Measurements from ENCODE around the gene LIN37.

The LIN37 gene

GRCh38 chr19:35733180-35734125 lies 14.9 kb upstream of the LIN37 start:
- TF ChIP-seq FOXM1 (IDR thresholded peaks at IDR 0.05; ENCODE audit: borderline replicate concordance, low read depth): no peak
- no peak for TF ChIP-seq REST (IDR thresholded peaks at IDR 0.05; ENCODE audit: low read depth)
- TF ChIP-seq MAX (IDR thresholded peaks at IDR 0.05): no peak
- TF ChIP-seq TEAD4 (IDR thresholded peaks at IDR 0.05): no peak
- no peak for TF ChIP-seq TAF1 (IDR thresholded peaks at IDR 0.05; ENCODE audit: low read depth)
- TF ChIP-seq TCF12 (IDR thresholded peaks at IDR 0.05; ENCODE audit: low read depth): no peak
- no peak for TF ChIP-seq EGR1 (IDR thresholded peaks at IDR 0.05)
- TF ChIP-seq ZBTB7A (IDR thresholded peaks at IDR 0.05; ENCODE audit: low read depth): no peak
- TF ChIP-seq NFIC (IDR thresholded peaks at IDR 0.05): no peak
- TF ChIP-seq USF1 (IDR thresholded peaks at IDR 0.05): no peak
- no peak for TF ChIP-seq CREB1 (IDR thresholded peaks at IDR 0.05; ENCODE audit: low read depth)
- no peak for TF ChIP-seq EP300 (IDR thresholded peaks at IDR 0.05; ENCODE audit: borderline replicate concordance)
- no peak for TF ChIP-seq CEBPB (IDR thresholded peaks at IDR 0.05)
- TF ChIP-seq YY1 (IDR thresholded peaks at IDR 0.05; ENCODE audit: low read depth): no peak
- no peak for TF ChIP-seq RAD21 (IDR thresholded peaks at IDR 0.05; ENCODE audit: low read depth)

- TF ChIP-seq TEAD4 (IDR thresholded peaks at IDR 0.05): no peak
- TF ChIP-seq ZBTB7A (IDR thresholded peaks at IDR 0.05; ENCODE audit: low read depth): no peak
- TF ChIP-seq TAF1 (IDR thresholded peaks at IDR 0.05; ENCODE audit: low read depth): no peak
- TF ChIP-seq EP300 (IDR thresholded peaks at IDR 0.05; ENCODE audit: borderline replicate concordance): no peak
- no peak for TF ChIP-seq YY1 (IDR thresholded peaks at IDR 0.05; ENCODE audit: low read depth)
- TF ChIP-seq FOXM1 (IDR thresholded peaks at IDR 0.05; ENCODE audit: borderline replicate concordance, low read depth): no peak
Measured at GRCh38 chr19:35734273-35734672, 14.1 kb upstream of the LIN37 start.

GRCh38 chr19:35734889-35735288 lies 13.5 kb upstream of the LIN37 start:
- TF ChIP-seq CREB1 (IDR thresholded peaks at IDR 0.05; ENCODE audit: low read depth) (no peak), EP300 (IDR thresholded peaks at IDR 0.05; ENCODE audit: borderline replicate concordance) (no peak), CEBPB (IDR thresholded peaks at IDR 0.05) (no peak), FOXM1 (IDR thresholded peaks at IDR 0.05; ENCODE audit: borderline replicate concordance, low read depth) (no peak), TEAD4 (IDR thresholded peaks at IDR 0.05) (no peak), TAF1 (IDR thresholded peaks at IDR 0.05; ENCODE audit: low read depth) (no peak), NFIC (IDR thresholded peaks at IDR 0.05) (no peak), REST (IDR thresholded peaks at IDR 0.05; ENCODE audit: low read depth) (no peak)

- TF ChIP-seq USF1 (IDR thresholded peaks at IDR 0.05): no peak
- no peak for TF ChIP-seq TEAD4 (IDR thresholded peaks at IDR 0.05)
- no peak for TF ChIP-seq FOXM1 (IDR thresholded peaks at IDR 0.05; ENCODE audit: borderline replicate concordance, low read depth)
- TF ChIP-seq MAX (IDR thresholded peaks at IDR 0.05): no peak
- no peak for TF ChIP-seq ZBTB7A (IDR thresholded peaks at IDR 0.05; ENCODE audit: low read depth)
- TF ChIP-seq REST (IDR thresholded peaks at IDR 0.05; ENCODE audit: low read depth): no peak
- TF ChIP-seq NFIC (IDR thresholded peaks at IDR 0.05): no peak
- TF ChIP-seq RAD21 (IDR thresholded peaks at IDR 0.05; ENCODE audit: low read depth): no peak; the same call in 1 of the 2 replicates
Measured at GRCh38 chr19:35736913-35737886, 11.2 kb upstream of the LIN37 start.

Measured in Ishikawa (cell line).